Mucosa of descending colon (tissue), 3 donors: ENCODE measurements around the gene LPA. TPM values are rescaled to one million over a fixed set of nuclear protein-coding genes. Genes with fewer than 3 reads are reported as not detected.

ENCODE experiments used
- ATAC-seq: fragments of 200-7000 bp; cut with Tn5 transposase; one replicate; pipeline ENCODE4 v1.9.1; 2020; ENCODE audit warnings: mild to moderate bottlenecking, moderate library complexity
- DNase-seq, 3 donors: peaks; one replicate each; pipeline ENCODE4 v3.0.0-alpha.2; 2020
- H3K36me3 ChIP-seq: fragments of 200-600 bp; one replicate; pipeline ENCODE4 v1.8.0; 2021; ENCODE audit warnings: low read depth, mild to moderate bottlenecking
- H3K4me1 ChIP-seq: fragments of 200-600 bp; one replicate; pipeline ENCODE4 v1.8.0; 2021; ENCODE audit warnings: low read depth, mild to moderate bottlenecking
- H3K4me3 ChIP-seq: fragments of 200-600 bp; one replicate; pipeline ENCODE4 v1.8.0; 2021; ENCODE audit warnings: mild to moderate bottlenecking
- H3K9me3 ChIP-seq: fragments of 200-600 bp; one replicate; pipeline ENCODE4 v1.8.0; 2021; ENCODE audit warnings: mild to moderate bottlenecking
- CTCF ChIP-seq: fragments of 200-600 bp; IDR thresholded peaks from one replicate; pipeline ENCODE4 v1.8.0; 2022; ENCODE audit warnings: antibody characterized with exemption, mild to moderate bottlenecking
- intact Hi-C, 2 donors: fragments of 100-400 bp; cut with DNase I in 1 of 2; cut with micrococcal nuclease in 1 of 2; formaldehyde crosslinking; loops; one replicate each; pipeline versions ENCODE4 v1.11.0 to v1.11.1; 2022; cut with DNase I, micrococcal nuclease
- total RNA-seq, 3 donors: library from RNA; stranded (reverse); fragmentation: NEBNext Ultra II Directional in 2 of 3; extraction: Animal tissue kit (Norgen Biotek cat#: 25700) in 2 of 3; gene quantifications; one replicate each; pipeline versions ENCODE4 v1.2.1 to v1.2.4, GENCODE V29; 2021 to 2023
- donor health status: DM: no; HTN: no; CAD: no; lungs with moderate emphysema.
- donor health status: DM: no; HTN: no; CAD: no.
- donor health status: DM: no; HTN: yes; CAD: no.

LPA gene
- total RNA-seq, 3 donors from 2014 or later: 0.03 to 0.22 TPM; not detected in 1

- intact Hi-C loops: no loop called here
These were observed 153.9 kb downstream of the LPA start for GRCh38 chr6:160510199-160510598.

DNA sequence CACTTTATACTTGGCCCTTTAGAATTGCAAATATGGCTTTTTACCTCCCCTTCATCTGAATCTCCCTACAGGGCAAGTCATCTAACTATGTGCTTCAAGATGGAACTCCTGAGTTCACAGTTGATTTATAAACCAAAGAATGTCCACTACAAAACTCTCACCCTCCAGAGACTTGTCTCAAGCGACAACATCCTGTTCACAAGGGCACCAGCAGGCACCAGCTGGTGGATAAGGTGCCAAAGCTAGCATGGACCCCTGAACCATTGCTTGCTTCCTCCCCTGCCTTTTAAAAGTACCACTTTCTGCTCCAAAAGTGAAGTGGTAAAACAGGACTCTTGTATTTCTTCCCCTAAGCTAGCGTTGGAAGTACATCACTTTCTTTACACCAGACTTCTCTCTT is 154.5 kb downstream of the LPA start:
- Histone ChIP-seq H3K4me3 (no peak overlapping the region), H3K9me3 (no peaks in the 10 kb centered on the region), H3K4me1 (no peaks in the 10 kb centered on the region), H3K36me3 (no peaks in the 10 kb centered on the region)
- DNase-seq (no peak), ATAC-seq (no peak)
- intact Hi-C loops: no loop called here
- TF ChIP-seq CTCF: no peak

More at GRCh38 chr6:160510199-160510598, 153.9 kb downstream of the LPA start:
- H3K4me1 ChIP-seq: no peaks in the 10 kb centered on the region
- H3K4me3 ChIP-seq: no peak overlapping the region
- no peaks in the 10 kb centered on the region for H3K36me3 ChIP-seq
- ATAC-seq (no peak), DNase-seq (no peak)
- TF ChIP-seq CTCF: no peak
- no peaks in the 10 kb centered on the region for H3K9me3 ChIP-seq

DNA sequence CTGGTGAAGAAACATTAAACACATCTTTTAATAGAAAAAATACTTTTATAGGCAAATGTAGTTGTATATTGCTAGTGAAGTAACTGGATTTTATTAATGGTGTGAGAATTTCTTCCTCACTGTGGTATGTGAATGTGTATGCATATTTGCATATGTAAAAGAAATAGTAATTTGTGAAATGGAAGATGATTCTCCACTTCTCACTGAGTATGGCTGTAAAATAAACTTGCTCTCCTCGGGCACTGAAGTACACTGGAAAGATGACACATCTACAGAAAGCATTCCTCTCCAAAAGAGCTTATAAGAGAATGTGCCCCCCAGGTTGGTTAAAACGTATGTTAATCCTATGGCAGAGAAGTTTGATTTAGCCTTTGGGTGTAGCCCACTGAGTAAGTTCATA is 155.5 kb downstream of the LPA start:
- TF ChIP-seq CTCF: no peak
- no peak for DNase-seq

DNA sequence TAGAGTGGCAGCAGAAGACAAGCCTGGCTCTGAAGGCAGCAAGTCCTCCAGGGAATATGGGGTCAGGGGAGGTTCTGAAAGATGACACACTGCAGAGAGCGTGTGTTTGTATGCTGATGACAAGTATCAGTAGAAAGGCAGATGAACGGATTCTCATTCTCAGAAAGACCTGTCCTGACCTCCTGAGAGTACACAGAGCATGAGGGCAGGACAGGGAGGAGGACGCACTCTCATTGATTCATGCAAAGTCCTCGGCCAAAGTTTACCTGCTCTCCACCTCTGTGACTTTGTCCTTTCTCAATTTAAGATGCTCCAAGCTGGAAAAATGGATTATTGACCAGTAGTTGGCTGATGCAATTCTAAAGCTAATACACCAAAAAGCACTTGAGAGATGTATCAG is 156.7 kb downstream of the LPA start:
- ATAC-seq: no peak
- intact Hi-C loops: no loop called here
- no peak for DNase-seq
- no peaks in the 10 kb centered on the region for H3K4me1 ChIP-seq
- no peak for TF ChIP-seq CTCF
- H3K9me3 ChIP-seq: no peaks in the 10 kb centered on the region
- H3K36me3 ChIP-seq: no peaks in the 10 kb centered on the region
- H3K4me3 ChIP-seq: no peak overlapping the region

More for the DNA sequence above, 155.5 kb downstream of the LPA start:
- no peak overlapping the region for H3K4me3 ChIP-seq
- intact Hi-C loops: no loop called here
- H3K4me1 ChIP-seq: no peaks in the 10 kb centered on the region
- no peak for ATAC-seq
- no peaks in the 10 kb centered on the region for H3K9me3 ChIP-seq
- no peaks in the 10 kb centered on the region for H3K36me3 ChIP-seq

DNA sequence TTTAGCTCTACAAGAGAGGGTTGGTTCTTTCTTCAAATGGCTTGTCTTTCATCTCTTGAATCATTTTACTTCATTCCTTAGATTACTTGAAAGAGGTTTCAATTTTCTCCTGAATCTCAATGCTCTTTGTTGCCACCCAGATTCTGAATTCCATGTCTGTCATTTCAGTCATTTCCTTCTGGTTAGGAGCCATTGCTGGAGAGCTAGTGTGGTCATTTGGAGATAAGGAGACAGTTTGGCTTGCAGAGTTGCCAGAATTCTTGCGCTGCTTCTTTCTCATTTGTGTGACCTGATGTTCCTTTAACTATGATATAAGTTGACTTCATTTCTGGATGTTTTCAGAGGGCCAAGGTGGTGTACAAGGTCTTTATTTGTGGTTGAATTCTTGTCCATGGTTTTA is 158.1 kb downstream of the LPA start:
- ATAC-seq (no peak), DNase-seq (no peak)
- no peaks in the 10 kb centered on the region for H3K4me1 ChIP-seq
- H3K36me3 ChIP-seq: no peaks in the 10 kb centered on the region
- H3K9me3 ChIP-seq: no peaks in the 10 kb centered on the region
- no peak overlapping the region for H3K4me3 ChIP-seq
- TF ChIP-seq CTCF: no peak
- intact Hi-C loops: no loop called here

DNA sequence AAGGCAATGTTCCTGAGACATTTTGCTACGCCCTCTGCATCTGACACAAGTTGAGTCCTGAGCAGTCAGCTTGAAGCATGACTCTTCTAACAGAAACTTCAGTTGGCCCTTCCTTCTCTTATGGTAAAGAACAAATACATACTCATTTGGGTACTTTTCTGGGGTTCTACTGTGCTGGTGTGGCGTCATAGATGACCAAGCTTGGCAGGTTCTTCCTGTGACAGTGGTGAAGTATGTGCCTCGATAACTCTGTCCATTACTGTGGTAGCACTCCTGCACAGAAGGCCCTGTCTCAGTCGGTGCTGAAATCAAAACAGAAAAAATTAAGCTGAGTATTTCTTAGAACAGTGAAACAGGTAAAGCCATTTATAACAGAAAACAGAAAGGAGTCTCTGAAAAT is 163.4 kb downstream of the LPA start:
- DNase-seq (no peak), ATAC-seq (no peak)
- Histone ChIP-seq H3K9me3 (no peaks in the 10 kb centered on the region), H3K36me3 (no peaks in the 10 kb centered on the region), H3K4me1 (no peaks in the 10 kb centered on the region), H3K4me3 (no peak overlapping the region)
- intact Hi-C loops: no loop called here
- TF ChIP-seq CTCF: no peak
